Endodermal cell (in vitro differentiated cells): ENCODE measurements around the gene ANKRD35. TPM values are rescaled to one million over a fixed set of nuclear protein-coding genes. Genes with fewer than 3 reads are reported as not detected.

ENCODE experiments used
- DNase-seq: peaks from one replicate; pipeline ENCODE4 v3.0.0-alpha.2; 2017
- H3K27ac ChIP-seq: 2 replicates; pipeline ENCODE4 v1.5.1; 2013; ENCODE audit warnings: mild to moderate bottlenecking, low read depth, low read length, moderate library complexity
- H3K27me3 ChIP-seq: 2 replicates; pipeline ENCODE4 v1.6.1; 2013; ENCODE audit warnings: mild to moderate bottlenecking, low read length, moderate library complexity; ENCODE audit not compliant: insufficient read depth, control insufficient read depth, poor library complexity, severe bottlenecking
- H3K36me3 ChIP-seq: 2 replicates; pipeline ENCODE4 v1.7.0; 2013; ENCODE audit warnings: mild to moderate bottlenecking, low read length, moderate library complexity; ENCODE audit not compliant: control insufficient read depth, insufficient read depth
- H3K4me1 ChIP-seq: one replicate; pipeline ENCODE4 v1.7.0; 2013; ENCODE audit warnings: low read length; ENCODE audit not compliant: control insufficient read depth, insufficient read depth
- H3K4me3 ChIP-seq: 2 replicates; pipeline ENCODE4 v1.5.1; 2013; ENCODE audit warnings: mild to moderate bottlenecking, low read length, moderate library complexity
- H3K9ac ChIP-seq: 2 replicates; pipeline ENCODE4 v1.6.1; 2013; ENCODE audit warnings: mild to moderate bottlenecking, low read length, moderate library complexity; ENCODE audit not compliant: poor library complexity, severe bottlenecking; ENCODE audit errors: extremely low read depth
- H3K9me3 ChIP-seq: 2 replicates; pipeline ENCODE4 v1.6.1; 2013; ENCODE audit warnings: mild to moderate bottlenecking, low read length, moderate library complexity; ENCODE audit not compliant: control insufficient read depth
- H3K27ac Mint-ChIP-seq: 2 replicates; pipeline ENCODE4 v1.8.0; 2020; ENCODE audit warnings: mixed read lengths
- H3K27me3 Mint-ChIP-seq: 2 replicates; pipeline ENCODE4 v1.8.0; 2021; ENCODE audit warnings: mild to moderate bottlenecking, mixed read lengths; ENCODE audit not compliant: insufficient read depth
- H3K36me3 Mint-ChIP-seq: 2 replicates; pipeline ENCODE4 v1.8.0; 2020; ENCODE audit warnings: low read depth, mixed read lengths
- H3K4me1 Mint-ChIP-seq: 2 replicates; pipeline ENCODE4 v1.8.0; 2020; ENCODE audit warnings: mixed read lengths
- H3K4me3 Mint-ChIP-seq: 2 replicates; pipeline ENCODE4 v1.8.0; 2020; ENCODE audit warnings: mild to moderate bottlenecking, moderate library complexity, mixed read lengths
- H3K9me3 Mint-ChIP-seq: 2 replicates; pipeline ENCODE4 v1.8.0; 2020; ENCODE audit warnings: mild to moderate bottlenecking, mixed read lengths
- CTCF ChIP-seq: fragments of 200-600 bp; sonication (generic); conservative IDR thresholded peaks from 2 replicates; pipeline ENCODE4 v1.5.0; 2021; ENCODE audit warnings: antibody characterized with exemption, mild to moderate bottlenecking
- WGBS, 2 experiments: methylation state at CpG; one replicate each; pipeline versions ENCODE4 v1.1.5 to v1.1.7; 2013; ENCODE audit warnings: missing lambda C conversion rate in 2 of 2, mixed read lengths in 1 of 2; ENCODE audit not compliant: insufficient coverage in 1 of 2, insufficient read length in 1 of 2; 5-methylcytosine and 5-hydroxymethylcytosine counted together
- total RNA-seq, 2 donors: library from RNA; stranded (reverse); fragmentation: NEBNext Ultra II Directional in 1 of 2; extraction: Animal tissue kit (Norgen Biotek cat#: 25700) in 1 of 2; gene quantifications; 2 replicates in 1 of 2; 3 replicates in 1 of 2; pipeline ENCODE4 v1.2.1, GENCODE V29; 2021

The ANKRD35 gene
- total RNA-seq, 2 donors from 2014 or later, result 0.88 to 1.4 TPM

GRCh38 chr1:145912128-145912641 lies 26.5 kb upstream of the ANKRD35 start:
- H3K27me3 Mint-ChIP-seq, result no peaks in the 10 kb centered on the region
- peaks cover 7% of the 10 kb centered on the region for H3K4me1 Mint-ChIP-seq
- H3K27ac ChIP-seq, result no peak overlapping the region
- H3K9ac ChIP-seq, result no peak overlapping the region
- no peaks in the 10 kb centered on the region for H3K9me3 Mint-ChIP-seq
- peaks cover 41% of the 10 kb centered on the region for H3K36me3 ChIP-seq
- H3K27me3 ChIP-seq, result no peaks in the 10 kb centered on the region
- no peak overlapping the region for H3K4me3 Mint-ChIP-seq
- DNase-seq, result no peak
- H3K4me3 ChIP-seq, result no peak overlapping the region
- H3K27ac Mint-ChIP-seq, result no peak overlapping the region
- no peaks in the 10 kb centered on the region for H3K4me1 ChIP-seq
- 94% methylated on average over 11 of the region's 11 CpGs for WGBS, 2 experiments
- H3K9me3 ChIP-seq, result no peaks in the 10 kb centered on the region
- H3K36me3 Mint-ChIP-seq, result peaks cover 31% of the 10 kb centered on the region
- TF ChIP-seq CTCF, result no peak

GRCh38 chr1:145908653-145909052 lies 23.0 kb upstream of the ANKRD35 start:
- H3K36me3 Mint-ChIP-seq, result peaks cover 12% of the 10 kb centered on the region
- no peaks in the 10 kb centered on the region for H3K4me1 ChIP-seq
- no peak overlapping the region for H3K4me3 ChIP-seq
- no peaks in the 10 kb centered on the region for H3K9me3 Mint-ChIP-seq
- no peak for TF ChIP-seq CTCF
- WGBS, 2 experiments, result no CpG with 5 or more reads among the region's 1 CpG
- no peak overlapping the region for H3K27ac ChIP-seq
- no peaks in the 10 kb centered on the region for H3K27me3 ChIP-seq
- H3K4me3 Mint-ChIP-seq, result no peak overlapping the region
- peaks cover 19% of the 10 kb centered on the region for H3K36me3 ChIP-seq
- DNase-seq, result no peak
- no peaks in the 10 kb centered on the region for H3K9me3 ChIP-seq
- H3K27ac Mint-ChIP-seq, result no peak overlapping the region
- H3K4me1 Mint-ChIP-seq, result peaks cover 9% of the 10 kb centered on the region
- H3K9ac ChIP-seq, result no peak overlapping the region
- H3K27me3 Mint-ChIP-seq, result peaks cover 6% of the 10 kb centered on the region

DNA sequence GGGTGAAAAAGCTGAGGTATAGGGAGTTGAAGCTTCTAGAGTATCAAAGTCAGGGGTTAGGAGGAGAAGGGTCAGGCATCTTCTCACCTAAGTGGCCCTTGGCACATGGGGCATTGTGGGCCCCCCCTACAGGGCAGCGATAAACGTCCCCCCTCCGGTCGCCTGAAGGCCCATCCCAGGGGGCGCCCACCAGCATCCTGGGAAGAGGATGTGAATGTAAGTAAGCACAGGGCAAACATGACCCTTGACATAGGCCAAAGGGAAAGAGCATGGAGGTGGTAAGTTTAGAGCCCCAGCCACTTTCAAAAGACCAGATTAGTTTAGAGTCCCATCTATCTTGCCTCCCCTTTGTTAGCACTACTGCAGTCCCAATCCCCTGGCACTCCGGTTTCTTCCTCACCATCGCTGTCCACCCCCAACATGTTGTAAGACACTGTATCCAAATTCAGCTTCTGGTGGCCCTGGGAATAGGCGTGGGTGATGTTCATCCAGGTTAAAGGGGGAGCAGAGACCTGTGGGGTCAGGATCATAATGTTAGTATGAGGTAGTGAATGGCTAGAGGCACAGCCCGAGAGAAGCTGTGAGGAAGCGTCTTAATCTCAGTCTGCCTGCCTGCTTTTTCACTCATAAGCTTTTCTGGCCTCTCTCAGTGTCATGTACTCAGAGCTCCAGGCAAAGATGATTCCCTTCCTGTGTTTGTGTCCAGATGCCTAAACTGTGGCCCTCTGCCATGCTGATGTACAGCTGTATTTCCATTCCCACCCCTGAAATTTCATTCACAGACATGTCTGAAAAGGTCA lies 21.5 kb upstream of the ANKRD35 start:
- Mint-ChIP-seq H3K36me3 (peaks cover 3% of the 10 kb centered on the region), H3K27me3 (peaks cover 6% of the 10 kb centered on the region), H3K27ac (peak overlapping the region; percentile 45), H3K4me3 (no peak overlapping the region), H3K4me1 (peaks cover 9% of the 10 kb centered on the region), H3K9me3 (no peaks in the 10 kb centered on the region)
- no peak overlapping the region for H3K27ac ChIP-seq
- DNase-seq, result no peak
- no peak for TF ChIP-seq CTCF
- 83 to 88% methylated on average over 8 to 10 of the region's 10 CpGs for WGBS, 2 experiments
- no peaks in the 10 kb centered on the region for H3K4me1 ChIP-seq
- no peaks in the 10 kb centered on the region for H3K27me3 ChIP-seq
- no peak overlapping the region for H3K4me3 ChIP-seq
- H3K9ac ChIP-seq, result no peak overlapping the region
- H3K36me3 ChIP-seq, result peaks cover 13% of the 10 kb centered on the region
- H3K9me3 ChIP-seq, result no peaks in the 10 kb centered on the region
